HepG2 (cell line): ENCODE results near the gene ABCC5. TPM values are rescaled to one million over a fixed set of nuclear protein-coding genes. Genes with fewer than 3 reads are reported as not detected.

Source experiments
- ARHGAP35 ChIP-seq: sonication (generic); formaldehyde crosslinking; IDR thresholded peaks from 2 replicates; pipeline ENCODE4 v1.9.0; 2022; ENCODE audit warnings: mild to moderate bottlenecking, inconsistent platforms, moderate library complexity, missing genetic modification reagents, borderline replicate concordance
- EZH2 ChIP-seq: conservative IDR thresholded peaks from 2 replicates; pipeline ENCODE4 v1.6.1; 2012; ENCODE audit warnings: mild to moderate bottlenecking, low read depth, low read length, moderate library complexity
- FOXO1 ChIP-seq: sonication (generic); formaldehyde crosslinking; IDR thresholded peaks from 2 replicates; pipeline ENCODE4 v1.4.0; 2020; ENCODE audit warnings: missing genetic modification reagents
- GABPB1 ChIP-seq: IDR thresholded peaks from 2 replicates; pipeline ENCODE4 v1.6.1; 2016; ENCODE audit warnings: mild to moderate bottlenecking, missing genetic modification reagents, moderate library complexity, missing compliant biosample characterization
- KDM3A ChIP-seq: IDR thresholded peaks from 2 replicates; pipeline ENCODE4 v1.6.1; 2018; ENCODE audit warnings: low read depth, missing compliant biosample characterization
- RARA ChIP-seq: IDR thresholded peaks from 2 replicates; pipeline ENCODE4 v1.6.1; 2016; ENCODE audit warnings: missing genetic modification reagents, missing compliant biosample characterization
- TBL1XR1 ChIP-seq: fragments of 150-350 bp; IDR thresholded peaks from 2 replicates; pipeline ENCODE4 v1.6.1; 2014; ENCODE audit warnings: borderline replicate concordance, low read length; ENCODE audit not compliant: partially characterized antibody
- TBX2 ChIP-seq: sonication (generic); formaldehyde crosslinking; IDR thresholded peaks from 2 replicates; pipeline ENCODE4 v1.5.0; 2020; ENCODE audit warnings: missing genetic modification reagents, mild to moderate bottlenecking, borderline replicate concordance
- TOE1 ChIP-seq: sonication (generic); formaldehyde crosslinking; IDR thresholded peaks from 2 replicates; pipeline ENCODE4 v1.4.0; 2020; ENCODE audit warnings: mild to moderate bottlenecking, missing genetic modification reagents
- ZFAT ChIP-seq: sonication (generic); formaldehyde crosslinking; conservative IDR thresholded peaks from 2 replicates; pipeline ENCODE4 v1.8.1; 2023; ENCODE audit warnings: missing genetic modification reagents, inconsistent platforms
- ZFYVE20 ChIP-seq: sonication (generic); formaldehyde crosslinking; IDR thresholded peaks from 2 replicates; pipeline ENCODE4 v1.8.0; 2023; ENCODE audit warnings: low read depth, mild to moderate bottlenecking, moderate library complexity, missing genetic modification reagents, borderline replicate concordance
- ZNF10 ChIP-seq: sonication (generic); formaldehyde crosslinking; IDR thresholded peaks from 2 replicates; pipeline ENCODE4 v1.4.0; 2020; ENCODE audit warnings: mild to moderate bottlenecking, low read depth, missing genetic modification reagents, borderline replicate concordance
- ZNF878 ChIP-seq: sonication (generic); formaldehyde crosslinking; IDR thresholded peaks from 2 replicates; pipeline ENCODE4 v1.8.1; 2023; ENCODE audit warnings: mild to moderate bottlenecking, missing genetic modification reagents, moderate library complexity
- polyA plus RNA-seq, 8 experiments: library from polyadenylated mRNA; depleted of rRNA in 3 of 8; stranded (reverse) in 7 of 8; unstranded in 1 of 8; fragments of >200 nt; fragmentation: Illumina TruSeq in 4 of 8; extraction: Trizol in 4 of 8; gene quantifications; 2 replicates each; pipeline versions ENCODE4 v1.2.1 to v1.2.3, GENCODE V29; 2011 to 2016; ENCODE audit warnings: low read depth in 4 of 8, missing spikeins in 1 of 8, mixed read lengths in 1 of 8; ENCODE audit not compliant: insufficient read depth in 1 of 8
- total RNA-seq, 5 experiments: library from RNA; depleted of rRNA; stranded (reverse); fragments of >200 nt; fragmentation: Illumina TruSeq; extraction: Trizol; gene quantifications; 2 replicates each; pipeline ENCODE4 v1.2.3, GENCODE V29; 2016; ENCODE audit warnings: low read depth in 1 of 5
- TF ChIP-seq, protein P1 (sequence below): fragments of 450-650 bp; IDR thresholded peaks from 2 replicates; pipeline ENCODE4 v1.6.1; 2016
- TF ChIP-seq, protein P2 (sequence below): sonication (generic); formaldehyde crosslinking; IDR thresholded peaks from 2 replicates; pipeline ENCODE4 v1.4.0; 2020; ENCODE audit warnings: mild to moderate bottlenecking, missing genetic modification reagents, borderline replicate concordance
- TF ChIP-seq, protein P3 (sequence below): sonication (generic); formaldehyde crosslinking; IDR thresholded peaks from 2 replicates; pipeline ENCODE4 v1.5.1; 2020; ENCODE audit warnings: missing genetic modification reagents, mild to moderate bottlenecking, borderline replicate concordance
- TF ChIP-seq, protein P4 (sequence below): sonication (generic); formaldehyde crosslinking; IDR thresholded peaks from 2 replicates; pipeline ENCODE4 v1.4.0; 2020; ENCODE audit warnings: missing genetic modification reagents

Gene ABCC5
- total and polyA plus RNA-seq, 2 of the 13 experiments (the other 11 are each of a cell fraction or from before 2014, with no cell fraction given): 12.5 to 12.7 TPM

DNA sequence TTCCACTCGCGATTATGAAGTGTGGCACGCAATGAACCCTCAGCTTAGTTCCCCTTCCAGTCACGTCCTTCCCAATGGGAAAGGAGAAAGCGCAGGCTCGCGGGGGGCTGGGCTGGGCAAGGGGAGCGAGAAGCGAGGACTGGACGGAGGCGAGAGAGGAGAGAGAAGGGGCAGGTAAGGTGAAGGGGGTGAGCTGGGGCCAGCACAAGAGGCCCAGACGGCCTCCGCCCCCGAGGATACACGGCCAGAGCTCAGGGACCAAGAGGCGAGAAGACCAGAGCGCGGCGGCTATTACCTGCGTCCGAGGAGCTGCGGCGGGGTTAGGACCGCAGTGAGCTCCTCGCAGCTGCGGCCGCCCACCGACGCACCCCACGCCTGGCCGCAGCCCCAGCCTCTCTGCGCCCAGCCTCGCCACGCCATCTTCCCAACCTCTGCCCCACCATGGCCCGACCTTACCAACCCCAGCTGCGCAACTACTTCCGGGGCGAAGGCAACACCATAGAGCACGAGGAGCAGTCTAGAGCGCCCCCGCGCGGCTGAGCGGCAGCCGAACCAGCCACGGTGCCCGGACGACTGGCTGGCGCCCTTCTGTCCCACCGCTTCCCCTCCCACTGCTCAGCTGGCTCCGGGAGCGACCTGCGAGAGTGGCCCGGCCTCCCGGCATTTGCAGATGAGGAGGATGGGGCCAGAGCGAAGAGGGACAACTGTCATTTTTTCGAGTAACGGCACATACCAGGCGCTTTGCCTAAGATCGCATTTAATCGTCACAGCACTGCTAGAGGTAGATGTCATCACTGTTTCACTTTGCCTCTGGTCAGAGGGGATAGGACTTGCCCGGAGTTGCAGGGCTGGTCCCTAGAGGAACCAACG, 133.0 kb downstream of the ABCC5 start, which contains the start of gene PARL (continued):
- TF ChIP-seq, protein P1, sequence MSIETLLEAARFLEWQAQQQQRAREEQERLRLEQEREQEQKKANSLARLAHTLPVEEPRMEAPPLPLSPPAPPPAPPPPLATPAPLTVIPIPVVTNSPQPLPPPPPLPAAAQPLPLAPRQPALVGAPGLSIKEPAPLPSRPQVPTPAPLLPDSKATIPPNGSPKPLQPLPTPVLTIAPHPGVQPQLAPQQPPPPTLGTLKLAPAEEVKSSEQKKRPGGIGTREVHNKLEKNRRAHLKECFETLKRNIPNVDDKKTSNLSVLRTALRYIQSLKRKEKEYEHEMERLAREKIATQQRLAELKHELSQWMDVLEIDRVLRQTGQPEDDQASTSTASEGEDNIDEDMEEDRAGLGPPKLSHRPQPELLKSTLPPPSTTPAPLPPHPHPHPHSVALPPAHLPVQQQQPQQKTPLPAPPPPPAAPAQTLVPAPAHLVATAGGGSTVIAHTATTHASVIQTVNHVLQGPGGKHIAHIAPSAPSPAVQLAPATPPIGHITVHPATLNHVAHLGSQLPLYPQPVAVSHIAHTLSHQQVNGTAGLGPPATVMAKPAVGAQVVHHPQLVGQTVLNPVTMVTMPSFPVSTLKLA: peak; percentile 84
- TF ChIP-seq, protein P2, sequence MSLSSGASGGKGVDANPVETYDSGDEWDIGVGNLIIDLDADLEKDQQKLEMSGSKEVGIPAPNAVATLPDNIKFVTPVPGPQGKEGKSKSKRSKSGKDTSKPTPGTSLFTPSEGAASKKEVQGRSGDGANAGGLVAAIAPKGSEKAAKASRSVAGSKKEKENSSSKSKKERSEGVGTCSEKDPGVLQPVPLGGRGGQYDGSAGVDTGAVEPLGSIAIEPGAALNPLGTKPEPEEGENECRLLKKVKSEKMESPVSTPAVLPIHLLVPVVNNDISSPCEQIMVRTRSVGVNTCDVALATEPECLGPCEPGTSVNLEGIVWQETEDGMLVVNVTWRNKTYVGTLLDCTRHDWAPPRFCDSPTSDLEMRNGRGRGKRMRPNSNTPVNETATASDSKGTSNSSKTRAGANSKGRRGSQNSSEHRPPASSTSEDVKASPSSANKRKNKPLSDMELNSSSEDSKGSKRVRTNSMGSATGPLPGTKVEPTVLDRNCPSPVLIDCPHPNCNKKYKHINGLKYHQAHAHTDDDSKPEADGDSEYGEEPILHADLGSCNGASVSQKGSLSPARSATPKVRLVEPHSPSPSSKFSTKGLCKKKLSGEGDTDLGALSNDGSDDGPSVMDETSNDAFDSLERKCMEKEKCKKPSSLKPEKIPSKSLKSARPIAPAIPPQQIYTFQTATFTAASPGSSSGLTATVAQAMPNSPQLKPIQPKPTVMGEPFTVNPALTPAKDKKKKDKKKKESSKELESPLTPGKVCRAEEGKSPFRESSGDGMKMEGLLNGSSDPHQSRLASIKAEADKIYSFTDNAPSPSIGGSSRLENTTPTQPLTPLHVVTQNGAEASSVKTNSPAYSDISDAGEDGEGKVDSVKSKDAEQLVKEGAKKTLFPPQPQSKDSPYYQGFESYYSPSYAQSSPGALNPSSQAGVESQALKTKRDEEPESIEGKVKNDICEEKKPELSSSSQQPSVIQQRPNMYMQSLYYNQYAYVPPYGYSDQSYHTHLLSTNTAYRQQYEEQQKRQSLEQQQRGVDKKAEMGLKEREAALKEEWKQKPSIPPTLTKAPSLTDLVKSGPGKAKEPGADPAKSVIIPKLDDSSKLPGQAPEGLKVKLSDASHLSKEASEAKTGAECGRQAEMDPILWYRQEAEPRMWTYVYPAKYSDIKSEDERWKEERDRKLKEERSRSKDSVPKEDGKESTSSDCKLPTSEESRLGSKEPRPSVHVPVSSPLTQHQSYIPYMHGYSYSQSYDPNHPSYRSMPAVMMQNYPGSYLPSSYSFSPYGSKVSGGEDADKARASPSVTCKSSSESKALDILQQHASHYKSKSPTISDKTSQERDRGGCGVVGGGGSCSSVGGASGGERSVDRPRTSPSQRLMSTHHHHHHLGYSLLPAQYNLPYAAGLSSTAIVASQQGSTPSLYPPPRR: peak; percentile 82
- TF ChIP-seq TOE1 (CRISPR knock-in tag): 0 out of 2 replicates have a peak, but pooled peaks have one; percentile 45
- peak; percentile 94 for TF ChIP-seq TBX2 (CRISPR knock-in tag)
- no peak for TF ChIP-seq ZFAT (CRISPR knock-in tag)
- TF ChIP-seq GABPB1 (CRISPR knock-in tag): peak; percentile 100
- peak; percentile 66 for TF ChIP-seq RARA
- no peak for TF ChIP-seq EZH2
- no peak for TF ChIP-seq ZNF10 (CRISPR knock-in tag)
- TF ChIP-seq FOXO1 (CRISPR knock-in tag): peak; percentile 83
- no peak for TF ChIP-seq TBL1XR1
- TF ChIP-seq, protein P3, sequence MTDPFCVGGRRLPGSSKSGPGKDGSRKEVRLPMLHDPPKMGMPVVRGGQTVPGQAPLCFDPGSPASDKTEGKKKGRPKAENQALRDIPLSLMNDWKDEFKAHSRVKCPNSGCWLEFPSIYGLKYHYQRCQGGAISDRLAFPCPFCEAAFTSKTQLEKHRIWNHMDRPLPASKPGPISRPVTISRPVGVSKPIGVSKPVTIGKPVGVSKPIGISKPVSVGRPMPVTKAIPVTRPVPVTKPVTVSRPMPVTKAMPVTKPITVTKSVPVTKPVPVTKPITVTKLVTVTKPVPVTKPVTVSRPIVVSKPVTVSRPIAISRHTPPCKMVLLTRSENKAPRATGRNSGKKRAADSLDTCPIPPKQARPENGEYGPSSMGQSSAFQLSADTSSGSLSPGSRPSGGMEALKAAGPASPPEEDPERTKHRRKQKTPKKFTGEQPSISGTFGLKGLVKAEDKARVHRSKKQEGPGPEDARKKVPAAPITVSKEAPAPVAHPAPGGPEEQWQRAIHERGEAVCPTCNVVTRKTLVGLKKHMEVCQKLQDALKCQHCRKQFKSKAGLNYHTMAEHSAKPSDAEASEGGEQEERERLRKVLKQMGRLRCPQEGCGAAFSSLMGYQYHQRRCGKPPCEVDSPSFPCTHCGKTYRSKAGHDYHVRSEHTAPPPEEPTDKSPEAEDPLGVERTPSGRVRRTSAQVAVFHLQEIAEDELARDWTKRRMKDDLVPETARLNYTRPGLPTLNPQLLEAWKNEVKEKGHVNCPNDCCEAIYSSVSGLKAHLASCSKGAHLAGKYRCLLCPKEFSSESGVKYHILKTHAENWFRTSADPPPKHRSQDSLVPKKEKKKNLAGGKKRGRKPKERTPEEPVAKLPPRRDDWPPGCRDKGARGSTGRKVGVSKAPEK: no peak
- TF ChIP-seq ARHGAP35 (CRISPR knock-in tag): peak; percentile 85; the same call in 1 of the 2 replicates
- peak; percentile 96 for TF ChIP-seq KDM3A
- TF ChIP-seq ZFYVE20: no peak
- TF ChIP-seq ZNF878 (CRISPR knock-in tag): no peak
- TF ChIP-seq, protein P4, sequence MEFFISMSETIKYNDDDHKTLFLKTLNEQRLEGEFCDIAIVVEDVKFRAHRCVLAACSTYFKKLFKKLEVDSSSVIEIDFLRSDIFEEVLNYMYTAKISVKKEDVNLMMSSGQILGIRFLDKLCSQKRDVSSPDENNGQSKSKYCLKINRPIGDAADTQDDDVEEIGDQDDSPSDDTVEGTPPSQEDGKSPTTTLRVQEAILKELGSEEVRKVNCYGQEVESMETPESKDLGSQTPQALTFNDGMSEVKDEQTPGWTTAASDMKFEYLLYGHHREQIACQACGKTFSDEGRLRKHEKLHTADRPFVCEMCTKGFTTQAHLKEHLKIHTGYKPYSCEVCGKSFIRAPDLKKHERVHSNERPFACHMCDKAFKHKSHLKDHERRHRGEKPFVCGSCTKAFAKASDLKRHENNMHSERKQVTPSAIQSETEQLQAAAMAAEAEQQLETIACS (CRISPR knock-in tag): no peak
